NCI-H345 treated with DMSO at 0.1 percent for 48 hours (cell line): ENCODE measurements around the gene SYS1.

ENCODE experiments used
- DNase-seq: peaks from one replicate; lab custom pipeline; 2025; ENCODE audit not compliant: unreplicated experiment; lab: John Stamatoyannopoulos, UW

Gene SYS1

DNA sequence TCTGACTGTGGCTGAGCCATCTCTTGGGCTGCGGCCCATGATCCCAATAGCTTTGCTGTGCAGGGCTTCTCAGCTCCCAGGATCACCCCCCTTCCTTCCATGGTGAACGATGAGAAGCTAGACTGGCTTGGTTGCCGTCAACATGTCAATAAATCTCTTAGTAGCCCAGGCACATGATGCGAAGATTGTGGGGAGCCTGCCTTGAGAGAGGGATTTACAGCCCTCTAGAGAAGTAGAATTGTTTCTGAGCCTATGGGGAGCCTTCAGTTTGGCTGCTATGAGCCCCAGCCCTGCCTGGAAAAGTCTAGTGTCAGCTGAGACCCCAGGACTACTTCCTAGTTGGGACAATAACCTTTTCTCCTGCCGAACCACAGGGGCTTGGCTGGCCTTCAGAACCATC is 49.7 kb downstream of the SYS1 start:
- no peak for DNase-seq

GRCh38 chr20:45413479-45413878 is 50.5 kb downstream of the SYS1 start:
- no peak for DNase-seq

DNA sequence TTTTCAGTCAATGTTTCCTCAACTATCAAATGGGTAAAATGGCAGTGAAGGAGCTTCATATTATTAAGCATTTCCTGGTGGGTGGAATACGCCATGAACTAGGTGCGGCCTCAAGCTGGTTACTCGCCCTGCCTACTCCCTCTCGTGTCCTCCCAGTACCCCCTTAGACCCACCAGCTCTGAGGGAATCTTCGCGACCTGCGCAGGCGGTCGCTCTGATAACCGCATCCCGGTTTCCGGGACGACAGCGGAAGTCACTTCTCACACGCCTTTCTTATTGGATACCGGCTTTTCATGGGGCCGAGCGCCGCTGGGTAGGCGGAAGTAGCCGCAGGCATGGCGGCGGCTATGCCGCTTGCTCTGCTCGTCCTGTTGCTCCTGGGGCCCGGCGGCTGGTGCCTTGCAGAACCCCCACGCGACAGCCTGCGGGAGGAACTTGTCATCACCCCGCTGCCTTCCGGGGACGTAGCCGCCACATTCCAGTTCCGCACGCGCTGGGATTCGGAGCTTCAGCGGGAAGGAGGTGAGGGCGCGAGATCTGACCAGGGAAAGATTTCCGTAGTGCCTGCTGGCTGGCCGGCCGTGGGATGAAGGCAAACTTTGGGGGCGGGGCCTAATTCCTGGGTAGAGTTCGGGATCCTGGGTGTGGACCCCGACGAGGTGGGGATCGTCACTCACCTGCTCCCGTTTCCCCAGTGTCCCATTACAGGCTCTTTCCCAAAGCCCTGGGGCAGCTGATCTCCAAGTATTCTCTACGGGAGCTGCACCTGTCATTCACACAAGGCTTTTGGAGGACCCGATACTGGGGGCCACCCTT is 53.1 kb downstream of the SYS1 start, which contains the start of gene PIGT:
Gene PIGT (plus strand): TSS at position 320 of the 816 bp plus-strand sequence. CDS start 16 bp downstream, at position 336.
- DNase-seq: peak; percentile 87

DNA sequence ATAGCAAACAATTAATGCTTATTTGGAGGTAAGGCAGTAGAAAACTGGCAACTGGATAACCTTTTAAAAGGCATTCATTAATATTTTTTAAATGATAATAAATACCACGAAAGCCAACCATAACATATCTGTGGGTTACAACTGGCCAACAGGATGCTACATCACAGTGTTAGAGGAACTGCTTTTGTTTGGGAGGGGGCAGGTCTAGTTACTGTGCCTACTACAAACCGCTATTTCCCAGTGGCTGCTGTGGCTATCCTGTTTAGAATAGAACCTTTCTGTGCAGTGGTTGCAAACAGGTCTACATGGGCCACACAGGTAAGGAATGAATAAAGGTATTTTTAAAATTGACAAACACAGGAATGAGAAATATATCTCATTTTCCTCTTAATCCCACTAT is 54.0 kb downstream of the SYS1 start:
- DNase-seq: no peak
